ENCODE results near the gene ARL15. TPM values are rescaled to one million over a fixed set of nuclear protein-coding genes. Genes with fewer than 3 reads are reported as not detected.

ARL15 gene
- total and polyA plus RNA-seq, 7 donors = 11.7 to 30.7 (median 16.6) TPM

- Histone ChIP-seq H3K27ac (no peak overlapping the region), H3K4me1 (peaks cover 0 to 31% (median 15%) of the 10 kb centered on the region in 4 donors), H3K9me3 (no peaks in the 10 kb centered on the region), H3K27me3 (no peaks in the 10 kb centered on the region), H3K36me3 (no peaks in the 10 kb centered on the region), H3K4me3 (no peak overlapping the region)
- intact Hi-C loops (cut with DNase I) = no loop called here
- TF ChIP-seq, protein P1, sequence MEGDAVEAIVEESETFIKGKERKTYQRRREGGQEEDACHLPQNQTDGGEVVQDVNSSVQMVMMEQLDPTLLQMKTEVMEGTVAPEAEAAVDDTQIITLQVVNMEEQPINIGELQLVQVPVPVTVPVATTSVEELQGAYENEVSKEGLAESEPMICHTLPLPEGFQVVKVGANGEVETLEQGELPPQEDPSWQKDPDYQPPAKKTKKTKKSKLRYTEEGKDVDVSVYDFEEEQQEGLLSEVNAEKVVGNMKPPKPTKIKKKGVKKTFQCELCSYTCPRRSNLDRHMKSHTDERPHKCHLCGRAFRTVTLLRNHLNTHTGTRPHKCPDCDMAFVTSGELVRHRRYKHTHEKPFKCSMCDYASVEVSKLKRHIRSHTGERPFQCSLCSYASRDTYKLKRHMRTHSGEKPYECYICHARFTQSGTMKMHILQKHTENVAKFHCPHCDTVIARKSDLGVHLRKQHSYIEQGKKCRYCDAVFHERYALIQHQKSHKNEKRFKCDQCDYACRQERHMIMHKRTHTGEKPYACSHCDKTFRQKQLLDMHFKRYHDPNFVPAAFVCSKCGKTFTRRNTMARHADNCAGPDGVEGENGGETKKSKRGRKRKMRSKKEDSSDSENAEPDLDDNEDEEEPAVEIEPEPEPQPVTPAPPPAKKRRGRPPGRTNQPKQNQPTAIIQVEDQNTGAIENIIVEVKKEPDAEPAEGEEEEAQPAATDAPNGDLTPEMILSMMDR (IDR thresholded peaks at IDR 0.05) = no peak
- TF ChIP-seq EP300 (IDR thresholded peaks at IDR 0.05) (no peak), POLR2AphosphoS5 (IDR thresholded peaks at IDR 0.05) (no peak), POLR2A (IDR thresholded peaks at IDR 0.05) (no peak)
- no peak for DNase-seq
Observed at GRCh38 chr5:54133917-54134316, 176.5 kb downstream of the ARL15 start.

DNA sequence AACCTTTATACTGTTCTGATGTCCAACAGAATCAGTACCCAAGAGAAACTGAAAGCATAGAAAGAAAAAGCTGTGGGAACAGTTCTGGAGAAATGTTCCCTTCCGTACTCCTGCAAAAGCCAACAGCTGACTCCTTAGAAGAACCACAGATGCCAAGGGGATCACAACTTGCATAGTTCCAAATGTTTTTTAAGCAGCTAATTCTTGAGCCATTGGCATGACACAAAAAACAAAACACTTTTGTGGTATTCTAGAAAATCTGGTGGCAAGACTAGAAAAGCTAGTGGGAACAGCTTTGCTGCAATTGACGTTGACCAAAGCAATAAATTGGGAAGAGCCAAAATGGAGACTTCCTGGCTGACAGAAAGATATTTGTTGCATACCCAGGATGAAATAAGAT is 189.9 kb downstream of the ARL15 start:
- DNase-seq = no peak
- no peaks in the 10 kb centered on the region for H3K36me3 ChIP-seq
- TF ChIP-seq, protein P1 (IDR thresholded peaks at IDR 0.05) = no peak
- no peak for TF ChIP-seq POLR2AphosphoS5 (IDR thresholded peaks at IDR 0.05)
- no peak for TF ChIP-seq POLR2A (IDR thresholded peaks at IDR 0.05)
- no peak for TF ChIP-seq EP300 (IDR thresholded peaks at IDR 0.05)
- H3K9me3 ChIP-seq = no peaks in the 10 kb centered on the region
- H3K4me3 ChIP-seq = no peak overlapping the region
- intact Hi-C loops (cut with DNase I) = no loop called here
- H3K4me1 ChIP-seq = no peaks in the 10 kb centered on the region
- no peaks in the 10 kb centered on the region for H3K27me3 ChIP-seq
- no peak overlapping the region for H3K27ac ChIP-seq
- WGBS, 2 donors = 91 to 95% methylated on average over 2 of the region's 2 CpGs

- Histone ChIP-seq H3K4me3 (no peak overlapping the region), H3K36me3 (no peaks in the 10 kb centered on the region), H3K4me1 (no peaks in the 10 kb centered on the region), H3K27me3 (no peaks in the 10 kb centered on the region), H3K9me3 (no peaks in the 10 kb centered on the region), H3K27ac (no peak overlapping the region)
- 95 to 96% methylated on average over 2 of the region's 2 CpGs for WGBS, 2 donors
- intact Hi-C loops (cut with DNase I) = no loop called here
- DNase-seq = no peak
- TF ChIP-seq POLR2A (IDR thresholded peaks at IDR 0.05) (no peak), EP300 (IDR thresholded peaks at IDR 0.05) (no peak), POLR2AphosphoS5 (IDR thresholded peaks at IDR 0.05) (no peak)
- TF ChIP-seq, protein P1 (IDR thresholded peaks at IDR 0.05) = no peak
Observed at GRCh38 chr5:54117957-54118356, 192.4 kb downstream of the ARL15 start.

GRCh38 chr5:54115735-54116403 is 194.5 kb downstream of the ARL15 start:
- H3K27ac ChIP-seq = no peak overlapping the region
- no peak for DNase-seq
- H3K27me3 ChIP-seq = no peaks in the 10 kb centered on the region
- intact Hi-C loops (cut with DNase I) = no loop called here
- no peak overlapping the region for H3K4me3 ChIP-seq
- no peak for TF ChIP-seq EP300 (IDR thresholded peaks at IDR 0.05)
- TF ChIP-seq, protein P1 (IDR thresholded peaks at IDR 0.05) = no peak
- no peak for TF ChIP-seq POLR2AphosphoS5 (IDR thresholded peaks at IDR 0.05)
- no peak for TF ChIP-seq POLR2A (IDR thresholded peaks at IDR 0.05)
- 85 to 96% methylated on average over 3 of the region's 3 CpGs for WGBS, 2 donors
- no peaks in the 10 kb centered on the region for H3K9me3 ChIP-seq
- no peaks in the 10 kb centered on the region for H3K36me3 ChIP-seq
- no peaks in the 10 kb centered on the region for H3K4me1 ChIP-seq

DNA sequence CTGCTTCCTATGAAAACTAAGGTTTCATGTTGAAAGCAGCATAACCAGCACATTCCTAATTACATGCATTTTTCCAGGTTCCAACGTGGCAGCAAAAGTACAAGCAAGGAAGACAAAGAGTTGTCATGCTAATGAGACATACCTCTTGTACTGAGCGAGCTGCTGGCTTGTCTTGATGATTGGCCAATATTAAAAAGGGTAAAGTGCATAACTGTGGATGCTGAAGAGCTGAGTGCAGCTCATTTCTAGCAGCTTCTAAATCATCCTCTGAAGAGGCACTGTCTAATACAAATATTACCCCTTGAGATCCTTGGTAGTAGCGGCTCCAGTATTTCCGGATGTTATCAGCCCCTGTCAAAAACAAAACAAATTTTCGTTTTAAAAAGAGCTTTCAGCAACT is 197.3 kb downstream of the ARL15 start:
- DNase-seq = no peak
- H3K4me1 ChIP-seq = no peaks in the 10 kb centered on the region
- H3K9me3 ChIP-seq = no peaks in the 10 kb centered on the region
- 84 to 85% methylated on average over 5 of the region's 5 CpGs for WGBS, 2 donors
- H3K4me3 ChIP-seq = no peak overlapping the region
- H3K36me3 ChIP-seq = no peaks in the 10 kb centered on the region
- H3K27me3 ChIP-seq = no peaks in the 10 kb centered on the region
- TF ChIP-seq POLR2A (IDR thresholded peaks at IDR 0.05) (no peak), EP300 (IDR thresholded peaks at IDR 0.05) (no peak), POLR2AphosphoS5 (IDR thresholded peaks at IDR 0.05) (no peak)
- TF ChIP-seq, protein P1 (IDR thresholded peaks at IDR 0.05) = no peak
- H3K27ac ChIP-seq = no peak overlapping the region
- intact Hi-C loops (cut with DNase I) = no loop called here

All from sigmoid colon (tissue), 7 donors.